ENCODE data around the gene STX10. TPM values are rescaled to one million over a fixed set of nuclear protein-coding genes. Genes with fewer than 3 reads are reported as not detected.

The STX10 gene
- total RNA-seq, 1 experiment from 2014 or later, result 56.9 TPM

GRCh38 chr19:13130886-13131490, 19.2 kb downstream of the STX10 start:
- ChIA-PET POLR2A (no interaction called here), CTCF (interaction anchor here (1.0 kb wide), 1 partner anchor 71 kb away, joined by 3 read pairs; no protein-coding TSS in a partner anchor)
- Mint-ChIP-seq H3K27ac (no peak overlapping the region), H3K4me1 (no peaks in the 10 kb centered on the region), H3K9me3 (no peaks in the 10 kb centered on the region), H3K36me3 (peaks cover 15% of the 10 kb centered on the region), H3K27me3 (ENCODE audit: low read depth) (no peaks in the 10 kb centered on the region), H3K4me3 (no peak overlapping the region)
- no peak for ATAC-seq
- TF ChIP-seq AR (CRISPR knock-in tag; IDR thresholded peaks at IDR 0.05), result peak; percentile 32; the same call in 1 of the 2 replicates
- TF ChIP-seq, protein P1, sequence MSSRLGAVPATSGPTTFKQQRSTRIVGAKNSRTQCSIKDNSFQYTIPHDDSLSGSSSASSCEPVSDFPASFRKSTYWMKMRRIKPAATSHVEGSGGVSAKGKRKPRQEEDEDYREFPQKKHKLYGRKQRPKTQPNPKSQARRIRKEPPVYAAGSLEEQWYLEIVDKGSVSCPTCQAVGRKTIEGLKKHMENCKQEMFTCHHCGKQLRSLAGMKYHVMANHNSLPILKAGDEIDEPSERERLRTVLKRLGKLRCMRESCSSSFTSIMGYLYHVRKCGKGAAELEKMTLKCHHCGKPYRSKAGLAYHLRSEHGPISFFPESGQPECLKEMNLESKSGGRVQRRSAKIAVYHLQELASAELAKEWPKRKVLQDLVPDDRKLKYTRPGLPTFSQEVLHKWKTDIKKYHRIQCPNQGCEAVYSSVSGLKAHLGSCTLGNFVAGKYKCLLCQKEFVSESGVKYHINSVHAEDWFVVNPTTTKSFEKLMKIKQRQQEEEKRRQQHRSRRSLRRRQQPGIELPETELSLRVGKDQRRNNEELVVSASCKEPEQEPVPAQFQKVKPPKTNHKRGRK (CRISPR knock-in tag; IDR thresholded peaks at IDR 0.05; ENCODE audit: borderline replicate concordance), result no peak
- no peak for DNase-seq (ENCODE audit: low spot score)

GRCh38 chr19:13129384-13129783, 20.8 kb downstream of the STX10 start:
- DNase-seq (ENCODE audit: low spot score) (no peak), ATAC-seq (no peak)
- no peak overlapping the region for H3K4me3 Mint-ChIP-seq
- no peak overlapping the region for H3K27ac Mint-ChIP-seq
- peaks cover 5% of the 10 kb centered on the region for H3K36me3 Mint-ChIP-seq
- TF ChIP-seq, protein P2, sequence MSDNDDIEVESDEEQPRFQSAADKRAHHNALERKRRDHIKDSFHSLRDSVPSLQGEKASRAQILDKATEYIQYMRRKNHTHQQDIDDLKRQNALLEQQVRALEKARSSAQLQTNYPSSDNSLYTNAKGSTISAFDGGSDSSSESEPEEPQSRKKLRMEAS (CRISPR knock-in tag; IDR thresholded peaks at IDR 0.05), result no peak
- TF ChIP-seq NFE2L1 (CRISPR knock-in tag; IDR thresholded peaks at IDR 0.05) (no peak), NR2C2 (CRISPR knock-in tag; IDR thresholded peaks at IDR 0.05) (no peak), JAZF1 (CRISPR knock-in tag; IDR thresholded peaks at IDR 0.05) (no peak), ELF4 (CRISPR knock-in tag; IDR thresholded peaks at IDR 0.05; ENCODE audit: low read depth) (no peak), TEAD4 (CRISPR knock-in tag; IDR thresholded peaks at IDR 0.05) (no peak), PRDM15 (CRISPR knock-in tag; IDR thresholded peaks at IDR 0.05) (no peak), FOXK1 (CRISPR knock-in tag; IDR thresholded peaks at IDR 0.05) (no peak), ZNF317 (CRISPR knock-in tag; IDR thresholded peaks at IDR 0.05; ENCODE audit: borderline replicate concordance, low read depth) (no peak), PRRX2 (CRISPR knock-in tag; IDR thresholded peaks at IDR 0.05) (no peak), SOX15 (CRISPR knock-in tag; IDR thresholded peaks at IDR 0.05) (no peak)
- ChIA-PET POLR2A (no interaction called here), CTCF (interaction anchor here (0.5 to 2.5 kb wide), 5 partner anchors 10 to 152 kb away, joined by 3 to 8 read pairs (median 3); no protein-coding TSS in a partner anchor)
- H3K9me3 Mint-ChIP-seq, result no peaks in the 10 kb centered on the region
- H3K4me1 Mint-ChIP-seq, result no peaks in the 10 kb centered on the region
- no peaks in the 10 kb centered on the region for H3K27me3 Mint-ChIP-seq (ENCODE audit: low read depth)

DNA sequence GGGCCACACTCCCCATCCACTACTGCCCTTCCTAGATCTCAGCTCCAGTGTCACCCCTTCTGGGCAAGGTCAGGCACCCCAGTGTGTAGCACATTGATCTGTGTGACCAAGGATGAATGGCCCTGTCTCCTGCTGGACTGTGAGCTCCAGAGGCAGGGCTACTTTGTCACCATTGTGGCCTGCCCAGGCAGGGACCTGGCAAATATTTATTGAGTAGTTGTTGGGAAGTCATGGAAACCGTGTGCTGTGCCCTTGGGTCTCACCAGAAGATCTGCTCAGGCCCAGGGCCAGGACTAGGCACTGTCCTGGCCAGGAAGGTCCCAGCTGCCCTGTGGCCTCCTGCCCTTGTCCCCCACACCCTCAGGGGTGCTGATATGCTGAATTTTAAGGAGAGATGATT, 21.6 kb downstream of the STX10 start:
- ChIA-PET CTCF (interaction anchor here (0.5 to 2.5 kb wide), 4 partner anchors 9 to 151 kb away, joined by 3 to 8 read pairs (median 3); no protein-coding TSS in a partner anchor), POLR2A (no interaction called here)
- H3K4me1 Mint-ChIP-seq, result peaks cover 4% of the 10 kb centered on the region
- peaks cover 3% of the 10 kb centered on the region; the same call in 1 of the 2 replicates for H3K36me3 Mint-ChIP-seq
- peak overlapping the region; percentile 85 for H3K27ac Mint-ChIP-seq
- H3K9me3 Mint-ChIP-seq, result no peaks in the 10 kb centered on the region
- no peaks in the 10 kb centered on the region for H3K27me3 Mint-ChIP-seq (ENCODE audit: low read depth)
- DNase-seq (ENCODE audit: low spot score) (no peak), ATAC-seq (no peak)
- H3K4me3 Mint-ChIP-seq, result no peak overlapping the region
- no peak for TF ChIP-seq PRRX2 (CRISPR knock-in tag; IDR thresholded peaks at IDR 0.05)
- no peak for TF ChIP-seq ZNF317 (CRISPR knock-in tag; IDR thresholded peaks at IDR 0.05; ENCODE audit: borderline replicate concordance, low read depth)
- TF ChIP-seq, protein P3, sequence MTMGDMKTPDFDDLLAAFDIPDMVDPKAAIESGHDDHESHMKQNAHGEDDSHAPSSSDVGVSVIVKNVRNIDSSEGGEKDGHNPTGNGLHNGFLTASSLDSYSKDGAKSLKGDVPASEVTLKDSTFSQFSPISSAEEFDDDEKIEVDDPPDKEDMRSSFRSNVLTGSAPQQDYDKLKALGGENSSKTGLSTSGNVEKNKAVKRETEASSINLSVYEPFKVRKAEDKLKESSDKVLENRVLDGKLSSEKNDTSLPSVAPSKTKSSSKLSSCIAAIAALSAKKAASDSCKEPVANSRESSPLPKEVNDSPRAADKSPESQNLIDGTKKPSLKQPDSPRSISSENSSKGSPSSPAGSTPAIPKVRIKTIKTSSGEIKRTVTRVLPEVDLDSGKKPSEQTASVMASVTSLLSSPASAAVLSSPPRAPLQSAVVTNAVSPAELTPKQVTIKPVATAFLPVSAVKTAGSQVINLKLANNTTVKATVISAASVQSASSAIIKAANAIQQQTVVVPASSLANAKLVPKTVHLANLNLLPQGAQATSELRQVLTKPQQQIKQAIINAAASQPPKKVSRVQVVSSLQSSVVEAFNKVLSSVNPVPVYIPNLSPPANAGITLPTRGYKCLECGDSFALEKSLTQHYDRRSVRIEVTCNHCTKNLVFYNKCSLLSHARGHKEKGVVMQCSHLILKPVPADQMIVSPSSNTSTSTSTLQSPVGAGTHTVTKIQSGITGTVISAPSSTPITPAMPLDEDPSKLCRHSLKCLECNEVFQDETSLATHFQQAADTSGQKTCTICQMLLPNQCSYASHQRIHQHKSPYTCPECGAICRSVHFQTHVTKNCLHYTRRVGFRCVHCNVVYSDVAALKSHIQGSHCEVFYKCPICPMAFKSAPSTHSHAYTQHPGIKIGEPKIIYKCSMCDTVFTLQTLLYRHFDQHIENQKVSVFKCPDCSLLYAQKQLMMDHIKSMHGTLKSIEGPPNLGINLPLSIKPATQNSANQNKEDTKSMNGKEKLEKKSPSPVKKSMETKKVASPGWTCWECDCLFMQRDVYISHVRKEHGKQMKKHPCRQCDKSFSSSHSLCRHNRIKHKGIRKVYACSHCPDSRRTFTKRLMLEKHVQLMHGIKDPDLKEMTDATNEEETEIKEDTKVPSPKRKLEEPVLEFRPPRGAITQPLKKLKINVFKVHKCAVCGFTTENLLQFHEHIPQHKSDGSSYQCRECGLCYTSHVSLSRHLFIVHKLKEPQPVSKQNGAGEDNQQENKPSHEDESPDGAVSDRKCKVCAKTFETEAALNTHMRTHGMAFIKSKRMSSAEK (CRISPR knock-in tag; IDR thresholded peaks at IDR 0.05; ENCODE audit: borderline replicate concordance), result no peak
- no peak for TF ChIP-seq CREM (CRISPR knock-in tag; IDR thresholded peaks at IDR 0.05)
- no peak for TF ChIP-seq ELF4 (CRISPR knock-in tag; IDR thresholded peaks at IDR 0.05; ENCODE audit: low read depth)

All from WTC11 (cell line).